HEK293T (cell line): ENCODE measurements around the gene CENPI.
"Not testable (repeated sequence)": the region's sequence is repeated elsewhere in the genome, so short reads cannot be mapped to it uniquely, and the experiment has no call there.

ENCODE experiments used
- CTCF ChIA-PET: fragments of 350-600 bp; formaldehyde crosslinking; extraction: SDS; loops from one replicate; lab custom pipeline; 2021; ENCODE audit warnings: antibody characterized with exemption, inconsistent platforms; lab: Yijun Ruan, JAX
- POLR2A ChIA-PET: fragments of 350-600 bp; formaldehyde crosslinking; extraction: SDS; loops from one replicate; lab custom pipeline; 2020; ENCODE audit warnings: antibody characterized with exemption, inconsistent platforms; lab: Yijun Ruan, JAX
- DNase-seq: peaks from one replicate; pipeline ENCODE4 v3.0.0; 2012; ENCODE audit warnings: mixed read lengths; ENCODE audit errors: extremely low spot score
- ARNT ChIP-seq: fragments of 450-650 bp; IDR thresholded peaks from 2 replicates; pipeline ENCODE4 v1.6.1; 2017; ENCODE audit warnings: mild to moderate bottlenecking
- BHLHE40 ChIP-seq: fragments of 450-650 bp; IDR thresholded peaks from 2 replicates; pipeline ENCODE4 v1.6.1; 2016; ENCODE audit warnings: mild to moderate bottlenecking, moderate library complexity, borderline replicate concordance
- CTBP1 ChIP-seq: fragments of 450-650 bp; IDR thresholded peaks from 2 replicates; pipeline ENCODE4 v1.6.1; 2016; ENCODE audit warnings: borderline replicate concordance
- ELF4 ChIP-seq: fragments of 450-650 bp; IDR thresholded peaks from 2 replicates; pipeline ENCODE4 v1.6.1; 2017; ENCODE audit warnings: antibody characterized with exemption
- FOXA1 ChIP-seq: fragments of 450-650 bp; IDR thresholded peaks from 2 replicates; pipeline ENCODE4 v1.6.1; 2016; ENCODE audit warnings: mild to moderate bottlenecking
- FOXK2 ChIP-seq: fragments of 450-650 bp; IDR thresholded peaks from 2 replicates; pipeline ENCODE4 v1.6.1; 2016; ENCODE audit warnings: mild to moderate bottlenecking
- FOXM1 ChIP-seq: fragments of 450-650 bp; IDR thresholded peaks from 2 replicates; pipeline ENCODE4 v1.6.1; 2017; ENCODE audit warnings: mild to moderate bottlenecking, borderline replicate concordance
- HDGF ChIP-seq: fragments of 450-650 bp; IDR thresholded peaks from 2 replicates; pipeline ENCODE4 v1.6.1; 2017; ENCODE audit warnings: antibody characterized with exemption, borderline replicate concordance
- L3MBTL2 ChIP-seq: fragments of 450-650 bp; conservative IDR thresholded peaks from 2 replicates; pipeline ENCODE4 v1.6.1; 2016; ENCODE audit warnings: mild to moderate bottlenecking
- LEF1 ChIP-seq: fragments of 450-650 bp; IDR thresholded peaks from 2 replicates; pipeline ENCODE4 v1.6.1; 2017; ENCODE audit warnings: mild to moderate bottlenecking, borderline replicate concordance
- NFRKB ChIP-seq: fragments of 450-650 bp; IDR thresholded peaks from 2 replicates; pipeline ENCODE4 v1.6.1; 2016; ENCODE audit warnings: mild to moderate bottlenecking, moderate library complexity
- PKNOX1 ChIP-seq: fragments of 450-650 bp; IDR thresholded peaks from 2 replicates; pipeline ENCODE4 v1.6.1; 2016
- SP1 ChIP-seq: fragments of 450-650 bp; IDR thresholded peaks from 2 replicates; pipeline ENCODE4 v1.6.1; 2017
- SUZ12 ChIP-seq: fragments of 450-650 bp; IDR thresholded peaks from 2 replicates; pipeline ENCODE4 v1.6.1; 2016; ENCODE audit warnings: mild to moderate bottlenecking
- TARDBP ChIP-seq: fragments of 450-650 bp; IDR thresholded peaks from 2 replicates; pipeline ENCODE4 v1.6.1; 2016
- ZNF384 ChIP-seq: fragments of 450-650 bp; IDR thresholded peaks from 2 replicates; pipeline ENCODE4 v1.6.1; 2016

CENPI gene, protein sequence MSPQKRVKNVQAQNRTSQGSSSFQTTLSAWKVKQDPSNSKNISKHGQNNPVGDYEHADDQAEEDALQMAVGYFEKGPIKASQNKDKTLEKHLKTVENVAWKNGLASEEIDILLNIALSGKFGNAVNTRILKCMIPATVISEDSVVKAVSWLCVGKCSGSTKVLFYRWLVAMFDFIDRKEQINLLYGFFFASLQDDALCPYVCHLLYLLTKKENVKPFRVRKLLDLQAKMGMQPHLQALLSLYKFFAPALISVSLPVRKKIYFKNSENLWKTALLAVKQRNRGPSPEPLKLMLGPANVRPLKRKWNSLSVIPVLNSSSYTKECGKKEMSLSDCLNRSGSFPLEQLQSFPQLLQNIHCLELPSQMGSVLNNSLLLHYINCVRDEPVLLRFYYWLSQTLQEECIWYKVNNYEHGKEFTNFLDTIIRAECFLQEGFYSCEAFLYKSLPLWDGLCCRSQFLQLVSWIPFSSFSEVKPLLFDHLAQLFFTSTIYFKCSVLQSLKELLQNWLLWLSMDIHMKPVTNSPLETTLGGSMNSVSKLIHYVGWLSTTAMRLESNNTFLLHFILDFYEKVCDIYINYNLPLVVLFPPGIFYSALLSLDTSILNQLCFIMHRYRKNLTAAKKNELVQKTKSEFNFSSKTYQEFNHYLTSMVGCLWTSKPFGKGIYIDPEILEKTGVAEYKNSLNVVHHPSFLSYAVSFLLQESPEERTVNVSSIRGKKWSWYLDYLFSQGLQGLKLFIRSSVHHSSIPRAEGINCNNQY

DNA sequence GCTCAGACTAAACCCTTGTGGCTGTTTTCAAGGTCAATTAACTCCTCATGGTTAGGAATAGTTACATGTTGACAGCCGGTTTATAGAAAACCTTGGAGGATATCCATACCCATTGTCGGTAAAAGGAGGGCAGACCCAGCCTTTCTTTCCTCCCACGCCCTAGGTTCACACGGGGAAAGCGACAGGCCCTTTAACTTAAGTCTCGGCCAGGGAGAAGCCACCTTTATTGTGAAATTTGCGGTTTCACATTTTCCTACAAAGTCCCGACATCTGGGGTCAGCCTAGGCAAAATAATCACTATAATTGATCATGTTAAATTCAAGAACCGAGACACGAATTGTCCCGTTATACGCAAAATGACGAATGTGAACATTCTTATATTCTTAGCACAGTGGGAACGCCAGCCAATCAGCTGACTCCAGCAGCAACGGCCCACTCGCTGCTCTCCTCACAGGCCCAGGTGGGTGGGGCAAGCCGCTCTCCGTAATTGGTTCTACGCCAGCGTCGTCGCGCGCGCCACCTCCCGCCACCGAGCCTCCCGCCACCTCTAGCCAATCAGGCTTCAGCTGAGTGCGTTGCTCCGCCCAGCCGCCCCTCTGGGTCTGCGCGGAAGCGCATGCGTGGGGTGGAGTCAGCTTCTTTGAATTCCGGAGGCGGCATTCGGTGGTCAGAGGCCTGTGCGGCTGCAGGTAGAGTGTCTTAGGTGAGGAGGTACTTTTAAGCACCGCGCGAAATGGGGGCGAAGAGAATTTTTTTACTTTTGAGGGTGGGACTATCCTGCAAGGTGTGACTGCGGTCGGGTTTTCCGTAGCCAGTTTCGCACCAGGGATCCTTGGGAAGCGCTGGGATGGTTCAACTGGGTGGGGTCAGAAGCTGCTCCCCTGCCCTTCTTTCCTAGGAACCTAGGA lies at the start of gene CENPI:
CENPI (plus strand) TSS at position 659 of the 908 bp plus-strand sequence. CDS start 2,867 bp downstream, outside the sequence.
- DNase-seq, result peak; percentile 99
- ChIA-PET POLR2A (interaction anchor here (0.6 to 1.7 kb wide), 23 partner anchors 9 to 461 kb away, joined by 3 to 15 read pairs (median 4); partner anchors contain the start of genes RPL36A, TIMM8A, TMEM35A and TSPAN6), CTCF (no interaction called here)
- TF ChIP-seq FOXM1, result no peak
- TF ChIP-seq HDGF, result no peak
- TF ChIP-seq PKNOX1, result peak; percentile 54
- TF ChIP-seq ARNT, result no peak
- peak; percentile 97 for TF ChIP-seq L3MBTL2
- no peak for TF ChIP-seq SP1

DNA sequence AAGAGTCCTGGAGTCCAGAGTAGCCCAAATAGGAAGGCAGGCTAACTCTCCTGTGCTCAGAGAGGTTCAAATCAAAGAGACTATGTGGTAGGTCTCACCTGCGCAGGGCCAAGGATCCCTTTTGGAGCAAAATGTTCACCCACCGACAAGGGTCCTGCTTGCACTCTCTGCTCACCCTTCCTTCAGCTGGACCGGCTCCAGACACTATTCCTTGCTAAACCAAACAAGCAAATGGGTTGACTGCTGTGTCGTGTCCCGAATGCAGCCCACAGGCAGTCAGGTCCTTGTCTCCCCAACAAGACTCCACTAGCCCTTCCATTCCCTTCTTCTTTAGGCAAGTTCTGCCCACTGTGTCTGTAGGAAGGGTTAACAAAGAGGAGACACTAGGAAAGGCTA lies 46.9 kb upstream of the CENPI start:
- no peak for DNase-seq
- TF ChIP-seq CTBP1, result no peak
- TF ChIP-seq ELF4, result no peak
- TF ChIP-seq FOXM1, result no peak
- TF ChIP-seq HDGF, result no peak
- ChIA-PET POLR2A (no interaction called here), CTCF (no interaction called here)

- POLR2A ChIA-PET, result no interaction called here
- no peak for TF ChIP-seq FOXK2
- TF ChIP-seq FOXA1, result no peak
- 0 out of 2 replicates have a peak, but pooled peaks have one; percentile 15 for TF ChIP-seq HDGF
- TF ChIP-seq L3MBTL2, result peak; percentile 95
- no peak for TF ChIP-seq CTBP1
- no peak for TF ChIP-seq SUZ12
- no peak for TF ChIP-seq FOXM1
- TF ChIP-seq TARDBP, result no peak
- no peak for TF ChIP-seq LEF1
- peak; percentile 65; the same call in 1 of the 2 replicates for TF ChIP-seq ELF4
- TF ChIP-seq BHLHE40, result no peak
- CTCF ChIA-PET, result no interaction called here
- DNase-seq, result peak; percentile 79
Measured at GRCh38 chrX:101051549-101052302, 46.3 kb upstream of the CENPI start, which contains the start of gene TRMT2B. Gene TRMT2B, minus strand, starts transcription at chrX:101052111. Its CDS starts 9,822 bp downstream, at chrX:101042289.

DNA sequence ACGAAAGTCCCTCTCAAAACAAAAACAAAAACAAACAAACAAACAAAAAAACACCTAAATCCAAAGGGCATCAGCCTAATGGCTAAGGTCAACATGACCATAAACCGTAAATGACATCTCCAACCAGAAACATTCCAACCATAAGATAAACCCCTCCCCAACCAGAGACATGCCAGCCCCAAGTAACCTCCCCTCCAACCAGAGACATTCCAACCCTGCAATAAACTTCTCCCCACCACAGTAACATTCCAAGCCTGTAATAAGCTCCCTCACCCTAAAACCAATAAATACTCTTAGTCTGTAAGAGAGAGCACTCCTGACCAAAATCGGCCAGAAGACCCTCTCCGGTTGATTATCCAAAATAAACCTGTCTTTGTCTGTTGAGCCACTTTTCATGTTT lies 41.5 kb upstream of the CENPI start:
- CTCF ChIA-PET, DNase-seq: not testable (repeated sequence)
- POLR2A ChIA-PET, result interaction anchor here (2.1 kb wide), 1 partner anchor 42 kb away, joined by 7 read pairs; the partner anchor contains the start of gene CENPI

GRCh38 chrX:101057093-101057714 lies 40.8 kb upstream of the CENPI start:
- POLR2A ChIA-PET, result interaction anchor here (2.1 kb wide), 1 partner anchor 41 kb away, joined by 7 read pairs; the partner anchor contains the start of gene CENPI
- no peak for DNase-seq
- TF ChIP-seq PKNOX1 (no peak), FOXA1 (no peak), L3MBTL2 (no peak), BHLHE40 (no peak), FOXM1 (no peak), CTBP1 (no peak), ELF4 (no peak), ZNF384 (no peak), HDGF (no peak), TARDBP (no peak), LEF1 (no peak), NFRKB (no peak), SUZ12 (no peak), SP1 (no peak), FOXK2 (no peak), ARNT (no peak)
- CTCF ChIA-PET, result no interaction called here

- ChIA-PET CTCF (no interaction called here), POLR2A (interaction anchor here (1.6 kb wide), 1 partner anchor 36 kb away, joined by 4 read pairs; the partner anchor contains the start of gene CENPI)
- no peak for DNase-seq
- TF ChIP-seq CTBP1 (no peak), PKNOX1 (no peak), SUZ12 (no peak), BHLHE40 (no peak), ZNF384 (no peak), ARNT (no peak), L3MBTL2 (no peak), NFRKB (no peak), HDGF (no peak), FOXK2 (no peak), FOXM1 (no peak), SP1 (no peak), FOXA1 (no peak), LEF1 (no peak), ELF4 (no peak), TARDBP (no peak)
Measured at GRCh38 chrX:101062176-101062575, 35.8 kb upstream of the CENPI start.
